NT2/D1 (cell line): ENCODE results near the gene TAS2R30.
"Not testable (repeated sequence)": the region's sequence is repeated elsewhere in the genome, so short reads cannot be mapped to it uniquely, and the experiment has no call there.

Experiments used
- DNase-seq: peaks from one replicate; pipeline ENCODE4 v3.0.0-alpha.2; 2011; ENCODE audit warnings: low read depth, low spot score
- H3K27me3 ChIP-seq: 2 replicates; pipeline ENCODE4 v1.6.0; 2011; ENCODE audit warnings: mild to moderate bottlenecking; ENCODE audit not compliant: insufficient read length, insufficient read depth
- H3K36me3 ChIP-seq: 2 replicates; pipeline ENCODE4 v1.6.1; 2011; ENCODE audit warnings: mild to moderate bottlenecking, low read length, mixed read lengths; ENCODE audit not compliant: insufficient read depth, insufficient read length
- H3K4me1 ChIP-seq: 2 replicates; pipeline ENCODE4 v1.5.1; 2011; ENCODE audit not compliant: insufficient read depth, insufficient read length
- H3K4me3 ChIP-seq: 2 replicates; pipeline ENCODE4 v1.5.1; 2011; ENCODE audit warnings: low read depth; ENCODE audit not compliant: insufficient read length
- H3K9ac ChIP-seq: 2 replicates; pipeline ENCODE4 v1.6.0; 2011; ENCODE audit warnings: low read depth; ENCODE audit not compliant: insufficient read length
- H3K9me3 ChIP-seq: 2 replicates; pipeline ENCODE4 v1.5.1; 2011; ENCODE audit warnings: mild to moderate bottlenecking, low read length; ENCODE audit not compliant: insufficient read depth
- SUZ12 ChIP-seq: IDR thresholded peaks from 2 replicates; pipeline ENCODE4 v1.6.1; 2011; ENCODE audit not compliant: insufficient read length, insufficient read depth; ENCODE audit errors: extremely low read depth
- YY1 ChIP-seq: IDR thresholded peaks from 2 replicates; pipeline ENCODE4 v1.6.1; 2011; ENCODE audit not compliant: insufficient read length, insufficient read depth
- ZNF274 ChIP-seq: IDR thresholded peaks from 2 replicates; pipeline ENCODE4 v1.6.1; 2011; ENCODE audit warnings: mild to moderate bottlenecking, low read depth, low read length

The TAS2R30 gene

GRCh38 chr12:11147420-11147819 is 13.0 kb upstream of the TAS2R30 start:
- peaks cover 6% of the 10 kb centered on the region for H3K36me3 ChIP-seq
- no peaks in the 10 kb centered on the region for H3K4me1 ChIP-seq
- H3K4me3 ChIP-seq: no peak overlapping the region
- TF ChIP-seq YY1 (no peak), SUZ12 (no peak), ZNF274 (no peak)
- peaks cover 21% of the 10 kb centered on the region for H3K9me3 ChIP-seq
- no peak for DNase-seq
- no peaks in the 10 kb centered on the region for H3K27me3 ChIP-seq
- no peak overlapping the region for H3K9ac ChIP-seq

- no peak overlapping the region for H3K4me3 ChIP-seq
- H3K9me3 ChIP-seq: peaks cover 18% of the 10 kb centered on the region
- no peak overlapping the region for H3K9ac ChIP-seq
- TF ChIP-seq SUZ12: no peak
- no peak for TF ChIP-seq YY1
- TF ChIP-seq ZNF274: no peak
- H3K4me1 ChIP-seq: no peaks in the 10 kb centered on the region
- no peaks in the 10 kb centered on the region for H3K27me3 ChIP-seq
- H3K36me3 ChIP-seq: peaks cover 11% of the 10 kb centered on the region
- DNase-seq: no peak
These were observed 9.9 kb upstream of the TAS2R30 start for GRCh38 chr12:11144297-11144696.

- Histone ChIP-seq H3K4me3 (no peak overlapping the region), H3K9me3 (peaks cover 18% of the 10 kb centered on the region), H3K27me3 (no peaks in the 10 kb centered on the region), H3K4me1 (no peaks in the 10 kb centered on the region), H3K36me3 (peaks cover 11% of the 10 kb centered on the region), H3K9ac (no peak overlapping the region)
- TF ChIP-seq ZNF274: no peak
- no peak for TF ChIP-seq SUZ12
- TF ChIP-seq YY1: no peak
- DNase-seq: no peak
These were observed 8.9 kb upstream of the TAS2R30 start for GRCh38 chr12:11143352-11143751.

GRCh38 chr12:11136075-11136474 is 1.6 kb upstream of the TAS2R30 start:
- H3K4me1 ChIP-seq: no peaks in the 10 kb centered on the region
- no peaks in the 10 kb centered on the region for H3K9me3 ChIP-seq
- H3K4me3 ChIP-seq: no peak overlapping the region
- TF ChIP-seq YY1: no peak
- no peak for TF ChIP-seq ZNF274
- TF ChIP-seq SUZ12: no peak
- no peak for DNase-seq
- H3K36me3 ChIP-seq: peaks cover 5% of the 10 kb centered on the region
- no peak overlapping the region for H3K9ac ChIP-seq
- no peaks in the 10 kb centered on the region for H3K27me3 ChIP-seq

- H3K4me1 ChIP-seq: no peaks in the 10 kb centered on the region
- H3K9ac ChIP-seq: no peak overlapping the region
- no peak for DNase-seq
- no peaks in the 10 kb centered on the region for H3K9me3 ChIP-seq
- H3K36me3 ChIP-seq: peaks cover 16% of the 10 kb centered on the region
- no peaks in the 10 kb centered on the region for H3K27me3 ChIP-seq
- H3K4me3 ChIP-seq: no peak overlapping the region
- TF ChIP-seq SUZ12: no peak
- no peak for TF ChIP-seq ZNF274
- no peak for TF ChIP-seq YY1
These were observed 628 bp downstream of the TAS2R30 start for GRCh38 chr12:11133816-11134215.

GRCh38 chr12:11133162-11133561 is 1.3 kb downstream of the TAS2R30 start:
- Histone ChIP-seq H3K4me1 (no peaks in the 10 kb centered on the region), H3K4me3 (no peak overlapping the region), H3K9ac (no peak overlapping the region), H3K27me3 (no peaks in the 10 kb centered on the region), H3K36me3 (peaks cover 16% of the 10 kb centered on the region), H3K9me3 (no peaks in the 10 kb centered on the region)
- TF ChIP-seq ZNF274 (no peak), YY1 (no peak), SUZ12 (no peak)
- no peak for DNase-seq

GRCh38 chr12:11130999-11131398 is 3.4 kb downstream of the TAS2R30 start:
- TF ChIP-seq SUZ12 (no peak), ZNF274 (no peak)
- Histone ChIP-seq H3K4me1 (no peaks in the 10 kb centered on the region), H3K36me3 (peaks cover 20% of the 10 kb centered on the region), H3K9ac (no peak overlapping the region), H3K9me3 (no peaks in the 10 kb centered on the region), H3K4me3 (no peak overlapping the region), H3K27me3 (no peaks in the 10 kb centered on the region)
- DNase-seq: no peak

GRCh38 chr12:11130382-11130781 is 4.1 kb downstream of the TAS2R30 start:
- Histone ChIP-seq H3K4me3 (no peak overlapping the region), H3K9me3 (peaks cover under 1% of the 10 kb centered on the region; the same call in 1 of the 2 replicates), H3K36me3 (peaks cover 20% of the 10 kb centered on the region), H3K27me3 (no peaks in the 10 kb centered on the region), H3K4me1 (no peaks in the 10 kb centered on the region), H3K9ac (no peak overlapping the region)
- DNase-seq: no peak
- no peak for TF ChIP-seq YY1
- no peak for TF ChIP-seq SUZ12
- TF ChIP-seq ZNF274: no peak

- DNase-seq: not testable (repeated sequence)
These were observed 20.3 kb downstream of the TAS2R30 start for GRCh38 chr12:11114130-11114529.

GRCh38 chr12:11111213-11111612 is 23.2 kb downstream of the TAS2R30 start:
- peaks cover 15% of the 10 kb centered on the region; the same call in 1 of the 2 replicates for H3K9me3 ChIP-seq
- not testable (repeated sequence) for DNase-seq, H3K4me1 ChIP-seq, H3K36me3 ChIP-seq, H3K27me3 ChIP-seq, H3K9ac ChIP-seq, H3K4me3 ChIP-seq

More at GRCh38 chr12:11114130-11114529, 20.3 kb downstream of the TAS2R30 start:
- peaks cover 15% of the 10 kb centered on the region; the same call in 1 of the 2 replicates for H3K9me3 ChIP-seq
- not testable (repeated sequence) for H3K27me3 ChIP-seq, H3K36me3 ChIP-seq, H3K4me1 ChIP-seq, H3K4me3 ChIP-seq, H3K9ac ChIP-seq
